Measurements from ENCODE around the gene ANKRD40. TPM values are rescaled to one million over a fixed set of nuclear protein-coding genes. Genes with fewer than 3 reads are reported as not detected.
"Not testable (repeated sequence)": the region's sequence is repeated elsewhere in the genome, so short reads cannot be mapped to it uniquely, and the experiment has no call there.

The ANKRD40 gene
- polyA plus RNA-seq, 3 donors = 36.8 to 46.3 (median 45.6) TPM

DNA sequence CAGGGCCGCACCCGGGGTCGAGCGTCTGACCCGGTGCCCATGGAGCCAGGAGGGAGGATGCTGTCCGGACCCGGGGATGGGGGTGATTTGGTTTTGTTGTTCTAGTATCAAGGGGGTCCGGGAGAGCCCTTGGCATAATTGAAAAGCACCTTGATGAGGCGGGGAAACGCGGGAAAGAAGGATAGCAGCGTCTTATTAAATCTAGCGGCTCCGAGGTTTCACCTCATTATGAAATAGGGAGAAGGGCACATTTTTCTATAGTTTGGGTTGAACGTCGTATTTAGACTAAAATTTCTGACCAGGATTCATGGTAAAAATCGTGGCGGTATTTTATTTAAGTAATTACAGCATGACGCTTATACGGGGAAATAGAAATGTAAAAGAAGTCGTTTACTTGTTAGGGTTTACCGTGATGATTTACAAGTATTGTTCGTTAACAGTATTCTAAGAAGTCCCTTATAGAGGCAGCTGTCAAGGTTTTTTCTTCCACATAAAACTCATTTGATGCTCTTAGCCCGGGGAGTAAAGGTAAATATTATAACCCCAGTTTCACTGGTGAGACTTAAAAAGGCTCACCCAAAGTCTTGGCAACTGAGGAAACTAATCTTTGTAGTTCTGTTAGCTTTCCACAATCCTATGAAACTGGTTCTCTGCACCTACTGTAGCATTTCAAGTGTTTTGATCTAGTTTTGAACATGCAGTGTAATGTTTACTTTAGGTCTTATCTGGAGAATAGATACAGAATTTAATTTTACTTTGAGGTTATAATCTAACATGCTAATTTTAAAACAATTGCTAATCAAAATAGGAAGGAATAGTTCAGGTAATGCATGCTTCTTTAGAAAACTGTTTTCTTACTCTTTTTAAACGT is 12.4 kb upstream of the ANKRD40 start:
- no peak for DNase-seq

DNA sequence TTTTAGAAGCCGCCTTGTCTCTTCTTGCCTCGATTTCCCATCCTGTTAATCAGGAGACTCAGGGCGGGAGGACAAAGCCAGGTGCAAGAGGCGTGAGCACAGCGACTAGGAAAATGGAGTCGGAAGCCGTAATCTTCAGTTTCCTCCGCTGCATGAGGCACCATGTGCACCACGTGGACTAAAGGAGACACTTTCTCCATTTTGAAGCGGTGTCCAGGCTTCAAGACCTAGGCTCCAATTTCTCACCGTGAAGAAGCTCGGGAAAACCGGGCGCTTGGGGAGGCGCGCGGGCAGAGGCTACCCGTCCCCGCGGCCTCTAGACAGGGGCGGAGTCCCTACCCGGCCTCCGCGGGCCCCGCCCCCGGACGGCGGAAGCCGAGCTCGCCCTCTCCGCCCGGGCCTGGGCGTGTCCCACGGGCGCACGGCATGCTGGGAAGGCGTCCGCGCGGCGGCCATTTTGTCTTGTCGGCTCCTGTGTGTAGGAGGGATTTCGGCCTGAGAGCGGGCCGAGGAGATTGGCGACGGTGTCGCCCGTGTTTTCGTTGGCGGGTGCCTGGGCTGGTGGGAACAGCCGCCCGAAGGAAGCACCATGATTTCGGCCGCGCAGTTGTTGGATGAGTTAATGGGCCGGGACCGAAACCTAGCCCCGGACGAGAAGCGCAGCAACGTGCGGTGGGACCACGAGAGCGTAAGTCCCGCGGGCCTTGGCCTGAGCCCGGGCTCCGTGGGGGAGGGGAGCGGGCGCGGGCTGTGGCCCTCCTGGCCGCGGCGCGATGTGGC is 11.6 kb upstream of the ANKRD40 start, which contains the start of gene LUC7L3:
TSS of gene LUC7L3 (plus strand) at position 460 of the 780 bp plus-strand sequence. CDS start at position 590, 130 bp downstream.
- DNase-seq = peak; percentile 96

DNA sequence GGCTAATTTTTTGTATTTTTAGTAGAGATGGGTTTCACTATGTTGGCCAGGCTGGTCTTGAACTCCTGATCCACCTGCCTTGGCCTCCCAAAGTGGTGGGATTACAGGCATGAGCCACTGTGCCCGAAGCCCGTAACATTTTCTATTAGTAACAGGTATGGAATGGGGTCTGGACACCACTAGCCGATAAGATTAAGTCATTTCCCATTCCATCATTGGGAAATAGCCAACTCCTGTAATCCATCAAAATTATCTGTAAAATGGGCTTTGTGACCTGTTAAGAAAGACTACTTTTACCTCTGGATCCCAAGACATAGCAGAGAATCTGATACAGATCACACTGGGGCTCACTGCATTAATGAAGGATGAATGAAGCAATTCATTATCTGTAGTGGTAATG is 7.8 kb upstream of the ANKRD40 start:
- no peak for DNase-seq

DNA sequence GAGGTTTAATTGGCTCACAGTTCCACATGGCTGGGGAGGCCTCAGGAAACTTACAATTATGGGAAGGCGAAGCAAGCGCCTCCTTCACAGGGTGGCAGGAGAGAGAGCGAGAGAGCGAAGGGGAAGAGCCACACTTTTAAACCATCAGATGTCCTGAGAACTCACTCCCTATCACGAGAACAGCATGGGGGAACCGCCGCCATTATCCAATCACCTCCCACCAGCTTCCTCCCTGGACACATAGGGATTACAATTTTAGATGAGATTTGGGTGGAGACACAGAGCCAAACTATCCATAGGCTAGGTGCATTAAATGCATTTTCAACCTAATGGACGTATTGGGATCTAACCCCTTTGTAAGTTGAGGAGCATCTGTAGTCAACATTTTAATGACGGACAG is 4.9 kb upstream of the ANKRD40 start:
- DNase-seq = no peak

DNA sequence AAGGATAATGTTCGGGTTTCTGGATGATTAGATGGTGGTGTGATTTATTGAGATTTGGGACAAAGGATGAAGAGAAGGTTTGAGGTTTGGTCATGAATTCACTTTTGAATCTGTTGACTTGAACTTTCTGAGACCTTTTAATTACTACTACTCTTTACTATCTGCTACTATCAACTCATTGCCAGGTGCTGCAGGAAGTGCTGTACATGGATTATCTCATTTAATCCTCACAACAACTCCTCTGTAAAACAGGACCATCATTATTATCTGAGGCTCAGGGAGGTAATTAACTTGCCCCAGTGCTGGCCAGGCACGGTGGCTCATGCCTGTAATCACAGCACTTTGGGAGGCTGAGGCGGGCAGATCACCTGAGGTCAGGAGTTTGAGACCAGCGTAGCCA is 2.9 kb upstream of the ANKRD40 start:
- DNase-seq = no peak

DNA sequence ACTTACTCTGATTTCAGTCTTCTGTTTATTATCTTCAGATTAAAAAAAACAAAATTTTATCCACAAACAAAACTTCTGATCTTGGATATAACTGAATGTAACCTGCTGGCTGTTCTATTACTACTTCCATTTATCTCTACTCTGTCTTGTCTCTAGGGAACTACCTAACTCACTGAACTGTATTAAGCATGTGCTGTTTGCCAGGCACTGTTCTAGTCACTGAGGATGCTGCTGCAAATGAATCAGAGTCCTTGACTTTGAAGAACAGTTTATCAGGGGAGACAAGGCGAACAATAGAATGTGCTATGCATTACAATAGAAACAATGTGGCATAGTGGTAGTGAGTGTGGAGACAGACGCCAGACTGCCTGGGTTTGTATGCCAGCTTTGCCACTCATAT is 2.3 kb upstream of the ANKRD40 start:
- DNase-seq = no peak

DNA sequence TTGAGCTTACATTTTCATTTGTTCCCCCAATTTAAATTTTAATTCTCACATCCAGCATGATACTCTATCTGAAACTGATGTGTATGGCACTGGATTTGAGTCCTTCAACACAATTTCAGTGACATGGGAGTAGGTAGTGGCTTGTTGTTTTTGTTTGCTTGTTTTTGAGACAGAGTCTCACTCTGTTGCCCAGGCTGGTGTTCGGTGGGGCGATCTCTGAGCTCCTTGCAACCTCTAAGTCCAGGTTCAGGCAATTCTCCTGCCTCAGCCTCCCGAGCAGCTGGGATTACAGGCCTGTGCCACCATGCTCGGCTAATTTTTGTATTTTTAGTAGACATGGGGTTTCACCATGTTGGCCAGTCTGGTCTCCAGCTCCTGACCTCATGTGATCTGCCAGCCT is 1.3 kb upstream of the ANKRD40 start:
- DNase-seq = not testable (repeated sequence)

DNA sequence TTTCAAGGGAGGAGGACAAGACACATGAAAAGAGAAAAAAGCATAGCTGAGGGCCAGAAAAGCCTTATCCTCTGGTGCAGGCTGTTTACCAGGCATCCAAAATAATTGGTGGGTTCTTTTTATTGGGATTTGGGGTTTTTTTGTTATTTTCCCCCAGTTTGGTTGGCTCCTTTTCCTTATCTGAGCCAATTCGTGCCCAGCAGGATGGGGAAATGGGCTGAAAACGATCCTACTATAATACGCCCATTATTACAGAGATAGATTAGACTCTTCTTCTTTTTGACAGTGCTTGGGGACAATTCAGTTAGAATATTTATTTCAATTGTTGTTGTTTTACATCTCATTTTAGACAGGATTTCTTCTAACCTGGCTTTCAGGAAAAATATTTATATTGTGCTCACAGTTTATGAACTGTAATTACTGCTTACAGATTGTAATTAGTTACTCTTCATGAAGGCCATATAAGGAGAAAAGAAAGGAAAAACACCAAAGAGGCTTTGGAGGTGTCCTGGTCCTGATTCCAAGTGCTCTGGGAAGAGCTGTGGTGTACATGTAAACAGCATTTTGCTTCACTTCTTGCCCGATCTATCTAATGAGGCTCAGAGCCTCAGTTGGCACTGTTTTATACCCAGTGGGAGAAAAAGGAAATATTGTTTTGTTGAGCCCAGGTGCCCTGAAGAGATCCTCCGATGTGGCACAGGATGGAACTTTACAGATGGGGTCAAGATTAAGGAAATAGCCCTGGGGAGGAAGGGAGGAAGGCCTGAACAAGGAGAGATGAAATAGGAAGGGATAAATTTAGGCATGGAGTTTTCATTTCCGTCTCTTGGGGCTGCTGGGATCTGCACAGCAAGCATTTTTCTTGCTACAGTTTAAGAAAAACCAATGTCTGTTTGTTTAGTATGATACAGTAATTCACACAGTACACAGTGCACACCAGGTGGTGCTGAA is 611 bp upstream of the ANKRD40 start:
- no peak for DNase-seq

DNA sequence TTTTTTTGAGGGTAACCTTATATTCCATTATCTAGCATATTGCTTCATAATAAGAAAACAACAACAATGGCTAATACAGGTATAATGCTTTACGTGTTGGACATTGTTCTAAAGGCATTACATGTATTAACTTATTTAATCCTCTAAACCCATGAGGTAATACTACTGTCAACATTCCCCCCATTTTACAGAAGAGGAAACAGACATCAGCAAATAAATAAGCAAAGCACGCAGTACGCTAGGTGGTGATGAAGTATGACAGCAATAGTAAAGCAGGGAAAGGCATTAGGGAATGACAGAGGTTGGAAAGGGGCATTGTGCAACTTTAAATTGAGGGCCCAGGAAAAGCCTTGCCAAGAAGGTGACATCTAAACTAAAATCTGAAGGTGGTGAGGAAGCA is 4.6 kb downstream of the ANKRD40 start:
- DNase-seq = no peak

DNA sequence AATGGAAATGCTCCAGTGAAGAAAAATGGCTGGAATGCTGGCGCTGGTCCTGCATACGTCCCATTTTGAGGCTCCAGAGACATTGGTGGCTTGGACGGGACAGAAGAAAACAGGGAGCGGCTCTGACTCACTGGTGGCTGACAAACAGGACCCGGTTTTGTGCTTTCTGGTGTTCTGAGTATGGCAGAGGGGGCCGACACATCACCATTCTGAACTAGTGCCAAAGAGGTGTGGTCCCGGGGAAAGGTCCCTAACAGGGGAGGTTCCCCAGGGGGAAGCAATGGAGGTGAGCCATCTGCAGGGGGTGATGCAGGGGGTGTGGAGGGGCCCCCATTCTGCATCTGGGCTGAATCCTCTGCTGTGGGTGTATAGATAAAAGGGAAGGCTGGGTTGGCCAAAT is 8.3 kb downstream of the ANKRD40 start:
- no peak for DNase-seq

DNA sequence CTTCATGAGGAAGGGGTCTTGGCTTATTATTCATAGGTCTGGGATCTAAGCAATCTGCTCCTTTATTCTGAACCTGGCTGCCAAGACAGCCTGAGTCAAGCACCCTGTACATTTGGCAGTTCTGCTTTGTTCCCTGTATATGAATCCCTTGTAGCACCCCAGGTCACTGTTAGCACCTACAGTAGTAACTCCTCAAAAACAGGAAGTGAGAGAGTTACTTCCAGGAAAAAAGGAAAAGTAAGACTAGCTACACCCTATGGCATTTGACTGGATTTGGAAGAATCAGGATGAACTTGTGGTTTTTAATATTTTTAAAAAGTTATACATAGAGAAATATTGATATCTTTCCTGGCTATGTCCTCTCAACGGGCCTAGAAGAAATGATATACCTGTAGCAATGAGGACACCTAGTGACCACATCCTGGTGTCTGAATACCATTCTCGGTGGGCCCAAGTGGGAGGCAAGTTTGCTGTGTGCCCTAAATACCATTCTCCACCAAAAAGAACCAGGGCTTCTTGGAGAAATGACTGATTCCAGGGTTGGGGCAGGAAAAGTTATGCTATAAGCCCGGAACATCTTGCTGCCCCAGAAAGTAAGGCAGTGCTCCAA is 9.9 kb downstream of the ANKRD40 start:
- no peak for DNase-seq

DNA sequence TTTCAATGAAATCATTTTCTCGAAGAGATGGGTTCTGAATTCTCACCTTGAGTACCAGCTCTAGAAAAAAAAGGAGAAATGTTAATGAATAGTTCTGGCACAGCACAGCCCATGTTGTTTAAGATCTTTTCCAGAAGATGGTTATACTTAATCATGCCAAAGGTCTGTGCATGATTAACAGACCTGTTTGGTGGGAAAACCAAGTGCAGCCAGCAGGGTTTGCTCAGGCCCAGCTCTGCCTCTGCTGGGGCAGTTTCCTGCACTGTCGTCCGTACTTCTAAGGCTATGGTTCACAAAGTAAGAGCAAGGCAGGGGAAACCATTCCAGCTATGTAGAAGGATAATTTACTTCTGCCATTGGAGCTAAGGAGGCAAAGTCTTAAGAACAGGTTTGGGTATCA is 10.7 kb downstream of the ANKRD40 start:
- no peak for DNase-seq

DNA sequence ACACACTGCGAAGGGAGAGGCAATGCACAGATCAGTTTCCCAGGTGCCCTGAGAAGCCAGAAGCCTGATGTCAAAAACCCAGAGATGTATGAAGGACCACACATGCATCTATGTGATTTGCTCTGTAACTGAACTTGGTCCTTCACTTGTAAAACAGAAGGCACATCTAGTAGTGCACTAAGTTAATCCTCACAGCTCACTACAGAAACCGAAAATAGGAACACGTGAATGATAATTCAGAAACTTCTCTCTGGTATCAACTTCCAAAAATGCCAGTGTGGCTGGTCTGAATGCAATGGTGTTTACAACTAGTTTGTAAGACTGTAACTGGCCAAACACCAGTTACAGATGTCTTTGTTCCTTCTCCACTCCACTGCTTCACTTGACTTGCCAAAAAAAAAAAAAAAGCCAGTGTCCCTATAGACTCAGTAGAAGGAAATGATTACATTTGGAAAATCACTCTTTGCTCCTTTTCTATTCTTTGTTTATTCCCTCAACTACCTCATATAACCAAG is 11.3 kb downstream of the ANKRD40 start:
- no peak for DNase-seq

DNA sequence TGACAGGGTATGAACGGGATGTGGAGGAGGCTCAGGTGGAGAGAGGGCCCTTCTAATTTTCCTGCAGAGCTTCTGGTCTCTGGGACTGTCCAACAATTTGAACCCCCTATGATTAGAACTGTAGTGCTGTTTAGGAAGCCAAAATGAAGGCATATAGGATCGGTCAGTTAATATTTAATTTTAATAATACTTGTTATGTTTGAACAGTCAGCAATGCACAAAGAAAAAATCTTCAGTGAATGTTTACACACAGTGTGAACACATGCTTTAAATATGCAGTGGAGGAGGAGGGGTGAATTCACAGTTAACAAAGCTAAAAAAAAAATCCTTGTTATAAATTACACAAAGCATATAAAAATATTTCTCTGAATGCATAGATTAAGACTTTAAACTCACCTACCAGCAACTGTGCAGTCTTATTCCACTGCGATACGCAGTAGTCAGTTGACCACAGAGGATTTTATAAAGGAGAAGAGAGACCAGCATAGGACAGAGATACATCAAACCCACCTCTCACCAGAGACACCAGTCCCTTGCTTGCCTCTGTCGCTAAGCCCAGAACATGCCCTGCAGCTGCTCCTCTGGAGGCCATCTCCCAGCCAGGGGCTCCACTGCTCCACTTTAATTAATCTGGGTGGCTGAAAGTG is 14.6 kb downstream of the ANKRD40 start:
- no peak for DNase-seq

DNA sequence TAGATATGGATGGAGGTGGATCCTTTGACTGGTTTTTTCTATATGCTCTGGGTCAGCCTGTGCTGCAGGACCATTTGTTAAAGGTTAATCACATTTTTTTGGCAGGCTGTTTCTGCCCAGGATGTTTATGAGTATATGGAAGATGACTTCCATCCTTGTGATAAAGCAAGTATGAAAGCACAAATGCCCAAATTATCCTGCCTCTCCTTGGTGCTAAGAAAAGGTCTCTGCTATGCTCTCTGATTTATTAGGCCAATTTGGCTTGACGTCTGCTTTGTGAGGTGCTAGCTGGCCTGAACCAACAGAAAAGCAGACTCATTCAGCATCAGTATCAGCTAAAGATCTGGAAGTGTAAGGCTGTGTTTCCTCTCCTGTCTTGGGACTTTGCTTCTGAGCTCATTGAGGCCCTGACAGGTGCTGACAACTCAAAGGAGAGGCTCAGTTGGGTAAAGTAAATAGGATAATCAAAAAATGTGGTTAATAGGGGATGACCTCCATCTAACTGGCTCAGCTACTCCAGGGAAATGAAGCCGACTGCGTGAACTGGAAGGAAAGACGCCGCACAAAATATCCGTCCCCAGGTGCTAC is 15.2 kb downstream of the ANKRD40 start:
- DNase-seq = no peak

DNA sequence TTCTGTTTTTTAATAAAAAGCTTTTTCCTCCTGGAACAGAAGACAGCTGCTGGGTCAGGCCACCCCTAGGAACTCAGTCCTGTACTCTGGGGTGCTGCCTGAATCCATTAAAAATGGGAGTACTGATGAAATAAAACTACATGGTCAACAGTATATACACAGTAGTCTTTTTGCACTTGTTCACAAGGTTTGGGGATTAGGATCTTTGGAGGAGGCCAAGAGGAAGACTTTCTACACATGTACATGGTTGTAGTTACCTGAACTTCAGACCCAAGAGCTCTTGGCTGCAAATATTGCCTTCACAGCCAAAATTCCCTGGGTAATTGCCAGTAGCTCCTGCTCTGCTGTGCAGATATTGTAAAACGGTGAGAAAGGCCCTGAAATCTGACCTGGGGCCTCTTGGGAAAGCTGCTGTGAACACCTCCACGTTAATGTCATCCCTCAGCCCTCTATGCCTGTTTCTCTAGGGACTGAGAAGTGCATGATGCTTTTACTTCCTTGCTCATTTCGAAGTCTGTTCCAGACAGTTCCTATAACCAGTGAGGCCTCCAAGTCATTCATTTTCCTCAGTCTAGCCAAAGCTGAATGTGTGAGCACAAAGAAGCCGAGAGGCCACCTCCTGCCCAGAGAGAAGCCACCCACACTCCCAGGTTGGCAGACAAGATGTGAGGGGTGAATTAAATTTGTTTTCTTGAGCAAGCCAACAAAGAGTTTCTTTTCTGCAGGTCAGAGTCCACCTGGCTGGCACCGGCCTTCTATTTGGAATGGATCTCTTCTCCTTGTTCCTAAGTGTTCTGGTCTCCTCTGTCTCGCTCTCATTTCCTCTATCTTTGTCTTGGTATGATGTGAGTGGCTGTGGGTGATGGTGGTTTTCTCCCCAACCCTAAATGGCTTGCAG is 15.9 kb downstream of the ANKRD40 start:
- DNase-seq = no peak

DNA sequence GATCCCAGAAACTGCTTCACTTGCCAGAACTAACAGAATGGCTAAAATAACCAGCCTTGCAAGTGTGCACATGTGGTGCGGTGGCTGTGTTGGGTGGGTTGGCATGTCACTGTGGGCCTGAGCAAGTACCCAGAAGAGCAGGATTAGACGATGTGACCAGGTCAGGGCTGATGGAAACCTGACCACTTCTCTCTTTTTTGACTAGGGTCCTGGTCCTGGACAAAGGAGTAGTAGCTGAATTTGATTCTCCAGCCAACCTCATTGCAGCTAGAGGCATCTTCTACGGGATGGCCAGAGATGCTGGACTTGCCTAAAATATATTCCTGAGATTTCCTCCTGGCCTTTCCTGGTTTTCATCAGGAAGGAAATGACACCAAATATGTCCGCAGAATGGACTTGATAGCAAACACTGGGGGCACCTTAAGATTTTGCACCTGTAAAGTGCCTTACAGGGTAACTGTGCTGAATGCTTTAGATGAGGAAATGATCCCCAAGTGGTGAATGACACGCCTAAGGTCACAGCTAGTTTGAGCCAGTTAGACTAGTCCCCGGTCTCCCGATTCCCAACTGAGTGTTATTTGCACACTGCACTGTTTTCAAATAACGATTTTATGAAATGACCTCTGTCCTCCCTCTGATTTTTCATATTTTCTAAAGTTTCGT is 16.7 kb downstream of the ANKRD40 start:
- no peak for DNase-seq
